Measurements from ENCODE around the gene WDR88.

DNA sequence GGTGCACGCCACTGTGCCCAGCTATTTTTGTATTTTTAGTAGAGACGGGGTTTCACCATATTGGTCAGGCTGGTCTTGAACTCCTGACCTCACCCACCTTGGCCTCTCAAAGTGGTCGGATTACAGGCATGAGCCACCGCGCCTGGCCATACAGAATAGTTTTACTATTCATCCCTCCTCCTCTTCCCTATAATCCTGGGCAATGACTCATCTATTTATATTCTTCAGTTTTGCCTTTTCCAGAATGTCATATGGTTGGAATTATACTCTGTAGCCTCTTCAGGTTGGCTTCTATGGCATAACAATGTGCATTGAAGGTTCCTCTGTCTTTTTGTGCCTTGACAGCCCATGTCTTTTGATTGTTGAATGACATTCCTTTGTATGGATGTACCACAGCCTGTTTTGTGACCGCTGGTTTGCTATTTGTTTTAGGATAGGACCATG lies 40.0 kb downstream of the WDR88 start:
- TF ChIP-seq, protein P1, sequence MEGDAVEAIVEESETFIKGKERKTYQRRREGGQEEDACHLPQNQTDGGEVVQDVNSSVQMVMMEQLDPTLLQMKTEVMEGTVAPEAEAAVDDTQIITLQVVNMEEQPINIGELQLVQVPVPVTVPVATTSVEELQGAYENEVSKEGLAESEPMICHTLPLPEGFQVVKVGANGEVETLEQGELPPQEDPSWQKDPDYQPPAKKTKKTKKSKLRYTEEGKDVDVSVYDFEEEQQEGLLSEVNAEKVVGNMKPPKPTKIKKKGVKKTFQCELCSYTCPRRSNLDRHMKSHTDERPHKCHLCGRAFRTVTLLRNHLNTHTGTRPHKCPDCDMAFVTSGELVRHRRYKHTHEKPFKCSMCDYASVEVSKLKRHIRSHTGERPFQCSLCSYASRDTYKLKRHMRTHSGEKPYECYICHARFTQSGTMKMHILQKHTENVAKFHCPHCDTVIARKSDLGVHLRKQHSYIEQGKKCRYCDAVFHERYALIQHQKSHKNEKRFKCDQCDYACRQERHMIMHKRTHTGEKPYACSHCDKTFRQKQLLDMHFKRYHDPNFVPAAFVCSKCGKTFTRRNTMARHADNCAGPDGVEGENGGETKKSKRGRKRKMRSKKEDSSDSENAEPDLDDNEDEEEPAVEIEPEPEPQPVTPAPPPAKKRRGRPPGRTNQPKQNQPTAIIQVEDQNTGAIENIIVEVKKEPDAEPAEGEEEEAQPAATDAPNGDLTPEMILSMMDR (IDR thresholded peaks at IDR 0.05), result no peak
- no peak for TF ChIP-seq POLR2A (IDR thresholded peaks at IDR 0.05)
